Vagina (tissue), 2 donors: ENCODE results near the gene ST6GALNAC6.
A peak's percentile ranks its signal among the peaks of the same experiment; 100 is the strongest.

Experiments
- CTCF ChIP-seq, 3 experiments: fragments of 450-650 bp in 2 of 3; fragments of 200-600 bp in 1 of 3; sonication (generic) in 1 of 3; IDR thresholded peaks; one replicate each; pipeline ENCODE4 v1.5.1; 2017 to 2019; ENCODE audit warnings: antibody characterized with exemption in 3 of 3, mild to moderate bottlenecking in 2 of 3, moderate library complexity in 2 of 3
- POLR2A ChIP-seq, 2 donors: fragments of 450-650 bp; IDR thresholded peaks; one replicate each; pipeline ENCODE4 v1.6.1; 2017; ENCODE audit warnings: antibody characterized with exemption in 2 of 2, mild to moderate bottlenecking in 2 of 2, moderate library complexity in 2 of 2
- POLR2AphosphoS5 ChIP-seq, 2 donors: sonication (generic); formaldehyde crosslinking; IDR thresholded peaks; one replicate each; pipeline ENCODE4 v1.9.0; 2017; ENCODE audit warnings: antibody characterized with exemption in 2 of 2, mild to moderate bottlenecking in 2 of 2, low read depth in 1 of 2; ENCODE audit not compliant: insufficient read depth in 1 of 2

- TF ChIP-seq CTCF (IDR thresholded peaks at IDR 0.05) (no peak), POLR2AphosphoS5 (IDR thresholded peaks at IDR 0.05; ENCODE audit: insufficient read depth in 1 of 2, low read depth in 1 of 2) (peak; percentile 22 to 30), POLR2A (IDR thresholded peaks at IDR 0.05) (no peak)
Observed at GRCh38 chr9:127844821-127845359, 54.5 kb downstream of the ST6GALNAC6 start.
